ENCODE measurements around the gene KCNG2. TPM values are rescaled to one million over a fixed set of nuclear protein-coding genes. Genes with fewer than 3 reads are reported as not detected.

Gene KCNG2
- total RNA-seq, 4 donors from 2014 or later: 0.41 to 6.7 TPM; not detected in 2

GRCh38 chr18:79931475-79931874, 133.7 kb downstream of the KCNG2 start:
- no peak for DNase-seq
- no peak overlapping the region for H3K27ac ChIP-seq
- H3K4me3 ChIP-seq: no peak overlapping the region
- no peaks in the 10 kb centered on the region for H3K27me3 ChIP-seq
- intact Hi-C loops (cut with DNase I; ENCODE audit: low total_unique reads): no loop called here
- in situ Hi-C loops (cut with MboI; ENCODE audit: low pct_ligation_motif_present in 1 of 4, low pct_unique_long_range_greater_than_20kb in 1 of 4, low sequenced_read_pairs in 3 of 4): no loop called here
- peaks cover 0 to 32% (median 23%) of the 10 kb centered on the region in 4 donors for H3K4me1 ChIP-seq
- no peak for TF ChIP-seq EP300 (IDR thresholded peaks at IDR 0.05; ENCODE audit: low read depth)
- no peak for TF ChIP-seq CTCF (IDR thresholded peaks at IDR 0.05)
- TF ChIP-seq POLR2AphosphoS5 (IDR thresholded peaks at IDR 0.05): no peak
- no peak for TF ChIP-seq POLR2A (IDR thresholded peaks at IDR 0.05)
- 97 to 100% methylated on average over 1 to 2 of the region's 2 CpGs for WGBS, 2 donors (ENCODE audit: low coverage in 1 of 2)
- H3K36me3 ChIP-seq: peaks cover 0 to 38% (median 18%) of the 10 kb centered on the region in 4 donors
- H3K9me3 ChIP-seq: peaks cover 35 to 39% of the 10 kb centered on the region in 2 donors

DNA sequence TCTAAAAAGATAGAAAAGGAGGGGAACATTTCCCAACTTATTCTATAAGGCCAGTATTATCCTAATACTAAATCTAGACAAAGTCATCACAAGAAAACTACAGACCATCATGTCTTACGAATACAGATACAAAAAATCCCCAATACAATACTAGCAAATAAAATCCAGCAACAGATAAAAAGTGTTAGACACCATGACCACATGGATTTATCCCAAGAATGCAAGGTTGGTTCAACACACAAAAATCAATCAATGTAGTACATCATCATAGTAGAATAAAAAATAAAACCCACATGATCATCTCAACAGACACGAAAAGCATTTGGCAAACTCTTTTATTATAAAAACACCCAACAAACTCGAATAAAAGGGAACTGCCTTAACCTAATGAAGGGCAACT, 135.2 kb downstream of the KCNG2 start:
- intact Hi-C loops (cut with DNase I; ENCODE audit: low total_unique reads): no loop called here

GRCh38 chr18:79933765-79934164, 136.0 kb downstream of the KCNG2 start:
- peak; percentile 71 for DNase-seq
- peak overlapping the region; percentile 59 to 84 (median 72) for H3K27ac ChIP-seq
- intact Hi-C loops (cut with DNase I; ENCODE audit: low total_unique reads): no loop called here

More for the DNA sequence above, 135.2 kb downstream of the KCNG2 start:
- TF ChIP-seq EP300 (IDR thresholded peaks at IDR 0.05; ENCODE audit: low read depth): no peak
- TF ChIP-seq POLR2A (IDR thresholded peaks at IDR 0.05): no peak
- no peak for TF ChIP-seq CTCF (IDR thresholded peaks at IDR 0.05)
- no peak for TF ChIP-seq POLR2AphosphoS5 (IDR thresholded peaks at IDR 0.05)
- Histone ChIP-seq H3K4me1 (peaks cover 0 to 45% (median 26%) of the 10 kb centered on the region in 4 donors), H3K4me3 (no peak overlapping the region), H3K9me3 (peaks cover 35 to 39% of the 10 kb centered on the region in 2 donors), H3K27ac (no peak overlapping the region), H3K27me3 (no peaks in the 10 kb centered on the region), H3K36me3 (peaks cover 0 to 38% (median 18%) of the 10 kb centered on the region in 4 donors)
- in situ Hi-C loops (cut with MboI; ENCODE audit: low pct_ligation_motif_present in 1 of 4, low pct_unique_long_range_greater_than_20kb in 1 of 4, low sequenced_read_pairs in 3 of 4): no loop called here
- WGBS, 2 donors (ENCODE audit: low coverage in 1 of 2): 96 to 98% methylated on average over 3 of the region's 3 CpGs
- no peak for DNase-seq

More at GRCh38 chr18:79933765-79934164, 136.0 kb downstream of the KCNG2 start:
- TF ChIP-seq CTCF (IDR thresholded peaks at IDR 0.05) (peak in 4 of 5 experiments; percentile 22 to 45 (median 26)), POLR2A (IDR thresholded peaks at IDR 0.05) (no peak), POLR2AphosphoS5 (IDR thresholded peaks at IDR 0.05) (no peak), EP300 (IDR thresholded peaks at IDR 0.05; ENCODE audit: low read depth) (no peak)
- in situ Hi-C loops (cut with MboI; ENCODE audit: low pct_ligation_motif_present in 1 of 4, low pct_unique_long_range_greater_than_20kb in 1 of 4, low sequenced_read_pairs in 3 of 4): no loop called here
- peaks cover 0 to 54% (median 33%) of the 10 kb centered on the region in 4 donors for H3K4me1 ChIP-seq
- no peak overlapping the region for H3K4me3 ChIP-seq
- 80% methylated on average over 10 of the region's 10 CpGs; no CpG with 5 or more reads in 1 of the 2 donors for WGBS, 2 donors (ENCODE audit: low coverage in 1 of 2)
- no peaks in the 10 kb centered on the region for H3K27me3 ChIP-seq
- H3K36me3 ChIP-seq: peaks cover 0 to 35% (median 14%) of the 10 kb centered on the region in 4 donors
- peaks cover 34 to 39% of the 10 kb centered on the region in 2 donors for H3K9me3 ChIP-seq

All from transverse colon (tissue), 4 donors.